ENCODE measurements around the gene PKIB.
"Not testable (repeated sequence)": the region's sequence is repeated elsewhere in the genome, so short reads cannot be mapped to it uniquely, and the experiment has no call there.

PKIB gene, protein sequence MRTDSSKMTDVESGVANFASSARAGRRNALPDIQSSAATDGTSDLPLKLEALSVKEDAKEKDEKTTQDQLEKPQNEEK

DNA sequence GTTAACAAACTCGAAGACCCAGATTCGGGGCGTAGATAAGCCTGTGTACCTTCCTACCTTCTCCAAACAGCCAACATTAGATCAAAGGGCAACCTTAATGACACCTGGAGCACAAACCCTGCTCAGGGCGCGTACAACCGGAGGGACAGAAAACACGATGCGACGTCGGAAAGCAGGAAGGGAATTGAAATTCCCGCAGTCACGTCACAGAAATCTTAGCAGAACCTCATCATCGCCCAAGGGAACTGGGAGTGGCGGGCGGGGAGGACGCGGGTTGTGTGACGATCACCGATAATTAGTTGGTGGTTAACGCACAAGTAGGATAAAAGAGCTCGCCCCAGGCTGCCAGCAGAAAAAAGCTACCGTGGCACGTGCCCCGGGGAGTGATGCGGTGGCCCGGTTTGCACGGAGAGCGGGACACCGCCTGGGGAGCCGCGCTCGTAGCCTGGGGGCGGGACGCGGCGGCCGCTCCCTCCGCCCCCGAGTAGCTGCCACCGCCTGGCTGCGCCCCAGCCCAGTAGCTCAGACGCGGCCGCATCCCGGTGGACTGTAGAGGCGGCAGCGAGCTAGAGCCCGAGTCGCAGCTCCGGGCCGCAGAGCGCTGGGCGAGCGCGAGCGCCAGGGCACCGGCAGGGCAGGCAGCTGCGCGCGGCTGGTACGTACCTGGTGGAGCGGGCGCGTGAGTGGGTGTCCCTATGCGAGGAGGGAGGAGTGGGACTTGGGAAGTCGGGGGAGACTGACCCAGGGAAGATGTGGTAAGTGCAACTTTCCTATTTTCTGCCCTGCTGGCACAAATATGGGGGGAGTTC, at the start of gene PKIB:
TSS of gene PKIB (plus strand) at position 525 of the 809 bp plus-strand sequence. CDS start 107,390 bp downstream, outside the sequence.
- DNase-seq = peak; percentile 47

DNA sequence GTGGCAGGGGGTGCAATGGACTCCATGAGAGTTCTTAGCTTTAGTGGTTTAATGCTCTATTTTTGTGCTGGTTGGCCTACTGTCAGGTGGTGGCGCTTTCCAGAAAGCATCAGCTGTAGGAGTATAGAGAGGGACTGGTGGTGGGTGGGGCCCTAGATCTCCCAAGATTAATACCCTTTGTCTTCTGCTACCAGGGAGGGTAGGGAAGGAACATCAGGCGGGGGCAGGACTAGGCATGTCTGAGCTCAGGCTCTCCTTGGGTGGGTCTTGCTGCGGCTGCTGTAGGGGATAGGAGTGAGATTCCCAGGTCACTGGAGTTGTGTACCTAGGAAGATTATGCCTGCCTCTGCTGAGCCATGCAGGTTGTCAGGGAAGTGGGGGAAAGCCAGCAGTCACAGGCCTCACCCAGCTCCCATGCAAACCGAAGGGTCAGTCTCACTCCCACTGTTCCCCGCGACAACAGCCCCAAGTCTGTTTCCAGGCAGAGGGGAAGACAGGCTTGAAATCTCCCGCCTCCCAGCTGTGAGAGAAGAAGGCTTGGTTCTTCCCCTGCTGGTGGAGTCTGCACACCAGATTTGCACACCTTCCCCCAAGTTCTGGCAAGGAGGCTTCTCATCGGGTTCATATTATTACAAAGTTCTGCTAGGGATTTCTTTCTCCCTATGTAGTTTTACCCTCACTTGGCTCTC, 46.7 kb upstream of the PKIB start:
- no peak for DNase-seq

DNA sequence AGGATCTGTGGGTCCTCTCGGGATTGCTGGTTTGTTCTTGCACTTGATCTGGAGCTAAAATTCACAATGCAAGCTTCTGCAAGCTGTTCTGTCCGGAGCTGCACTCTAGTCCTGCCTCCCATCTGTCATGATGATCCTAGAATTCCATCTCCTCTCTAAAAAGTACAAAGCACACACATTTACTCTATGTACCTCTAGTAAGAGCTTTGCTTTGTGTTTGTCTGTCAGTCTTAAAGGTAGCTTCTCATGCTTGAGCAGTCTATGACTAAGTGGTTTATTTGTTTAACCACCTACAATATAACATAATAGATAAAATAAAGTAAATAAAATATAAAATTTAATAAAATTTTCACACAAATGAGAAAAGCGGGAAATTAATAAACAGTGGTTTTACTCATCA, 46.0 kb upstream of the PKIB start:
- no peak for DNase-seq

DNA sequence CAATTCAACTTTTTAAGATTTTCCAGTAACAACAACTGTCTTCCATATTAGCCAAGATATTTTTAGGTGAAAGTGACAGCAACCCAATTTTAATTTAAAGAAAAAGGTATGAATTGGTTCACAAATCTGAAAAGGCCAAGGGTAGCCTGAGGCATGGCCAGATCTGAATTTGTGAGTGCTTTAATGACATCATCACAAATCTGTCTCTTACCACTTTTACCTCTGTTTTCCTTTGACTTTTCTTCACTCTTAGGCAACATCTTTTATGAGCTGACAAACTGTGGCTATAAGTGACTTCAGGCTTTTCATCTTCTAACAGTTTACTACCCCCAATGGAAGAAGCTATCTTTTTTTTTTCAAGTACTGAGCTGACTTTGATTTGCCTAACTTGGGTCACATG, 44.5 kb upstream of the PKIB start:
- DNase-seq = no peak

DNA sequence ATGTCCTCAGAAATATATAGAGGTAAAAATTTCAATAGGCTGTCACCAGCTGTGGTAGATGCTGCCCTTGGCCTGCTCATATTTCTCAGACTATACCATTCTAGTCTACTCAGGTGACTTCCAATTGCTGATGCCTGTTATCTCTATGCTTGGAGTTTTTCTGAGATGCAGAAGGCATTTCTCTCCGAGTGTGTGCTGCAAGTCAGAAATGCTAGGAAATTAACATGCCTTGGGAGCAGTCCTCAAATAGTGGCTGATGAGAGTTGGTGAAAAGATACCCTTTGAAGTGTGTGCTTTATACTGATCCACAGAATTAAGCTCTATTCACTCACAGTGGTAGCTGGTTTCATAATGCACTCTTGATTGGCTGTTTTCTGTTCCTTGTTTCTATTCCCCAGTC, 43.2 kb upstream of the PKIB start:
- no peak for DNase-seq

DNA sequence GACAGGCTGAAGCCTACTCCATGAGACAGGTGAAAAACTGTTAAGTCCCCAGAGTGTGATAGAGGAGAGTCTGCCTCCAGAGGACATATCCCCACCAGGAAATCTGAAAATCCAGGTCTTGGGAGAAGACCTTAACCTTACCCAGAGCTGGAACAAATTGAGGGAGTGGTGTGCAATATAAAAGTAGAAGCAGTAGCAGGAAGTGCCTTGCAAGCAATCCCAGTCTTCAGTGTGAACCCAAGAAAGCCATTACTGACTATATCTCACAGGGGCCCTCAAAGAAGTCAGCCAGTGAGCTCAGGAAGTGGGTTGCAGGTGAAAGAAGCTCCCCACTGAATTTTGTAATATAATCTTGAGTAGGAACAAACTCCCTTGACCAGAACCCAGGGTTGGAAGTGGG, 41.9 kb upstream of the PKIB start:
- no peak for DNase-seq

DNA sequence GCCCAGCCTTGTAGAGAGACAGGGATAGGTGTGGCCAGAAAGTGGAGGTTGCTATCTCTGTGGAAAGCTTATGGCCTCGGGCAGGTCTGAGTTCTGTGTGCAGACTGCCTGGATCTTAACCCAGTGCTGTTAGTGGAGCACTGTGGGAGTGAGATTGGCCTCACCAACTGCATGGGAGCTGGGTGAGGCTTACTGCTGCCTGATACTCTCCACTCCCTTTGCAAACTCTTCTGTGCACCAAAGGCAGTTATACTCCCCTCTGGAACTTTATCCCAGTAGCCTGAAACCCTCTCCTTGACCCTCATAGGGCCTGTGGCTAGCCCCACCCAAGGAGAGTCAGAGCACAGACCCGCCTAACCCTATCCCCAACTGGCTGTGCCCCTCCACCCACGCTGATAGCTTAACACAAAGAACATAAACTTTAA, 41.4 kb upstream of the PKIB start:
- no peak for DNase-seq

DNA sequence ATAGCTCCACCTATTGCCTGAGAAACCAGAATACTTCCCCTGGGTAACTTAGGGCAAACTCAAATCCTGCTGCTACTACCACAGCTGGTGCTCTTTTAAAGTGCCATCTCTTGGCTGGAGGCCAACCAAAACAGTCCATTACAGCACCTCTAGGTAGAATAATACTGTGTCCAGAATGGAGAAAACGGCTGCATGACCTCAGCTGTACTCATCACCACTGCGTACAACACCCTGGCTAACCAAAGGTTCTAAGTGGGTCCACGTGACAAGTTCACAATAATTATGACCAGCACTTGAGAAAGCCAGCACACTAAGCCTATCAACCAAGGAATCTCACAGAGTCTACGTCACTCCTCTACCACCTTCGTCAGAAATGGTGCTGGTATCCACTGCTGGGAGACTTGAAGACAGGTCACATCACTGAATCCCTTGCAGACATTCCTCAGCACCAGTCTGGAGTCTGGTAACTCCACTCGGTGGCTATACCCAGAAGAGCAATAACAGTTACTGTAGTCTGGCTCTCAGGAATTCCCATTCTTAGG, 40.9 kb upstream of the PKIB start:
- no peak for DNase-seq

DNA sequence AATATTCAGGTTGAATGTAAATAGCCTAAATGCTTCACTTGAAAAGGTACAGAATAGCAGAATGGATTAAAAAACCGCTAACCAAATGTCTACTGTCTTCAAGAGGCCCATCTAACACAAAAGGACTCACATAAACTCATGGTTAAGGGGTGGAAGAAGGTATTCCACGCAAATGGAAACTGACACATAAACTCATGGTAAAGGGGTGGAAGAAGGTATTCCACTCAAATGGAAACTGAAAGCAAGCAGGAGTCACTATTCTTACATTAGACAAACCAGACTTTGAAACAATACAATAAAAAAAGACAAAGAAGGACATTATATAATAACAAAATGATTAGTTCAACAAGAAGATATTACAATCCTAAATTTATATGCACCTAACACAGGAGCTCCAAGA, 38.3 kb upstream of the PKIB start:
- DNase-seq = no peak

DNA sequence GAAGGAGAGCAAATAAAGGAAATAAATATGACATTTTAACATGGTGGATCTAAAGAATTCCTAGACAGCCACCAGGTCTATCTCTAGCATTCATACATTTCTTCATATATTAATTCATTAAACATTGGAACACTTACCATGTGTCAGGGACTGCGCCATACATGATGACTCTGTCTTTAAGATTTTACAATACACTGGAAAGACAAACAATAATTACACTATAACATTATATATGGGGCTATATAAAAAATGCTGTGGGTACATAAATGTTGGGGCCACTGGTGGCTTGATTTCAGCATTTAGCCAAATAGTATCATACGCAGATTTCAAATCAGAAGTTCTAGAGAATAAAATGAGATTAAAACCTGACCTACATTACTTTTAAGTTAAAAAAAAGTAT, 33.3 kb upstream of the PKIB start:
- DNase-seq = no peak

DNA sequence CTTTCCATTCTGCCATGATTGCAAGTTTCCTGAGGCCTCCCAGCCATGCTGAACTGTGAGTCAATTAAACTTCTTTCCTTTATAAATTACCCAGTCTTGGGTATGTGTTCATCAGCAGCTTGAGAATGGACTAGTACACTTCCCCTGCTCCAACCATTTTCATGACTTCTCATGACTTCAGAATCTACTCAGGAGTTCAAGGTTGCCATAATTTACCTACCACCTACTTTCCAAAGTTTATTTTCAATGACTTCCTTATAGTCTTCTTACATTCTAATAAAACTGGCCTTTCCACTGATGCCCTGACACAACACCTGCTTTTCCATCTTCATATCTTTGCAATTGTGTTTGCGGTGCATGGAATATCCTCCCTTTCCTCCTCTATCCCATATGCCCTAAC, 31.2 kb upstream of the PKIB start:
- no peak for DNase-seq

DNA sequence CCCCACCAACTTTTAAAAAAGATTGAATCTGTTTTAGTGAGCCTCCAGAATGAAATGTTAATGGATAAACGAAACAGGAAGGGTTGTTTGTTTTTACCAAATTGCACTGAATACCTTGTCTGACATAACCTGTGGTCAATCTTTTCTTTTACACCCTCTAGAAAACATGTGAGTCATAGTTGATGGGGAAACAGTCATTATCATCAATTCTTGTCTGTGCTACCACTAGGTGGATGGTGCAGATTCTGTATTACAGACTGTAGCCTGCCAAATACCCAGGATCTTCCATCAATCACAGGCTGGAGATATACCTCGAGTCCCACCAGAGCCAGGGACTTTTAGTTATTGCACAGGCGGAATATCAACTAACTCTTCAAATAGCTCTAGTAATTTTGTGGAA, 29.5 kb upstream of the PKIB start:
- DNase-seq = no peak

DNA sequence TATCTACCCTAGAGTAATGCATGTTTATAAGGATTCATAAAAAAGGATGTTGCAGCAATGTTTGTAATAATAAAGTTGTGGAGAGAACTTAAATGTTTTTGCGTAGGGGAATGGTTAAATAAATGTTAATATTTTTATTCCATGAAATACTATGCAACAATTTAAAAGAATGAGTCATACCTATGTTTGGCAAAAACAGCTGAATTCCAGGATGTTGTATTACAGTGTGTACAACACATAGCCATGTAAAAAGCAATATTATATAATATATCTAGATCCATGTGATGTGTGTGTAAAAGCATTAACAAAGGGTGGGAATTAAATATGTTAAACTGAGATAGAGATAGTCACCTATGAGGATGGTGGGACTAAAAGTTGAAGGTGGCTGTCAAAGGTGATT, 21.1 kb upstream of the PKIB start:
- no peak for DNase-seq

DNA sequence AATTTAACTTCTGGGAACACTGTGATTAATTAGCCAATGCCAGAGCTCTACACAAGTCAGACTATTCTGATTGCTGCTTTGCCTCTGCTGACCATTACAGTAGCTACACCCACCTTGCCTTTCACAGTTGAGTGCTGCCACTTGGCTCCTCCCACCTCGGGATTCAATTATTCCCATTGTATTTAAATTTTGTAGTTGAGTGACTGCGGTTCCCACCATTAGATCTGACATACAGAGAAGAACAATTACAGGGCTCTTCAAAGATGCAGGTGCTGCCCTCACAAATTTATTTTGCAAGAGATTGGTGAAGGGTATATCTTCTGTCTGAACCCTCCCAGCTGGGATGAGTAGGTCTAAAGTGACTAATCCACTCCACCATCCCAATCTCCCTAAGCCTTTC, 11.9 kb upstream of the PKIB start:
- not testable (repeated sequence) for DNase-seq

DNA sequence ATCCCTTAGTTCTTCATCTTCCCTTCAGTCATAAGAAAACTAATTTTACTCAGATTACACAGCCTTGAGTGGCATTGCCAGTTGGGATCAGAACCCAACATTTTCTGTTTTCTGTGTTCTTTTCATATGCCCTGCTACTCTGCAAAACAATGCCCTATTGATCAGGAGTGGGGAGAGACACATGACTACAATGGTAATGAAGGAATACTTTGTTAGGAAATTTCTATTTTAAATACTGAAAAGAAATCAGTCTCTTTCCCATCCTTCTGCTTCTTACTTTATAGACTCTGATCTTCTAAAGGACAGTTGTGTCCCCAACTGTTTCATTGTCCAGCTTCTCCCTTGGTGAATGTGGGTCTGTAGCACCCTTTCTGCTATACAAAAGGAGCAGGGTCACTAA, 5.5 kb upstream of the PKIB start:
- no peak for DNase-seq

DNA sequence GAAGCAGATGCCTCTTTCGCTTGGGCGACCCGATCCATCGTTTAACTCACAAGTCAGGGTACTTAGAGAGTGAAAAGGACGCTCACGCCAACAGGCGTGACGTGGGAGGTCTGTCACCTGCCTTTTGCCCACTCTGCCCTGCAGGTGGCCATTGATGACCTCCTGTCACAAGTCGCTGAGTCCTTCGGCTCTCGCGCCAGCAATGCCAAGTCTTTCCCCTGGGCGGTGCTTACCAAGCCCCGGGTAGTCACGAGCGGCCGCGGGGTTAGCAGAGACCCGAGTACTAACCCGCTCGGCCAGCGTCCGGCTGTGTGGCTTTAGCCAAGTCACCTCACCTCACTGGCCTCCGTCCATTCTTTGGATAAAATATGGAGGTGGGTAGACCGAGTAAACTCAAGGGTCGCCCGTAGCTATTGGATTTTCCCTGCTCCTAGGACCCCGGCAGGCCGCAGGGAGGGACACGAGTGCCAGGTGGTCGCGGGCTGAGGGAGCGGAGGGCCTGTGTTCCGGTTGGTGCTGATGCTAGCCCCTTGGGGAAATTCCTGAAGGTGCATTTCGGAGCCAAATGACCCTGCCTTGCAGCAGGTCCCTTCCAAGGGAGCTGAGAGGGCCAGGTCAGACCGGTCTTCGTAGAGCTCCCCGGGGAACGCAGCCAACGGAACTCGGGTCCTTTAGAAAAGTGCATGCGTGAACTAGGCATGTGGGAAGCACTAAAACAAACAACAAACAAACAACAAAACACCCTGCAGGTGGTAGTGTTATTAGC, 668 bp downstream of the PKIB start:
- DNase-seq = no peak

DNA sequence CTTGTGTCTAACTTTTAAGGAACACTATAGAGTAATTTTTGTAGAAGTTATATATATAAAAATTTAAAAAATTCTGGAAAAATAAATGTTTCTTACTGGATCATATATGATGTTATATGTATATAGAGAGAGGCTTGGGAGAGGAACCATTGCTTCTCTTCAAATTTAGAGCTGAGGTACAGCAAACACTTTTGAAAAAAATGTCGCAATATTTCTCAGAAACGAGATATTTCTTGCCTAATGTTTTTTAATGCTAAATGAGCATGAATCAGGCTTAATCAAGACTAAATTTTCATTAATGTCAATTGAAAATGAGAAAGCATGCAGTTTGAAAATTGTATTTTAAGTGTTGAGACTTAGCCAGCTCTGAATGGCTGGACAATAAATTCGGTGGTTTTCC, 2.6 kb downstream of the PKIB start:
- DNase-seq = no peak

DNA sequence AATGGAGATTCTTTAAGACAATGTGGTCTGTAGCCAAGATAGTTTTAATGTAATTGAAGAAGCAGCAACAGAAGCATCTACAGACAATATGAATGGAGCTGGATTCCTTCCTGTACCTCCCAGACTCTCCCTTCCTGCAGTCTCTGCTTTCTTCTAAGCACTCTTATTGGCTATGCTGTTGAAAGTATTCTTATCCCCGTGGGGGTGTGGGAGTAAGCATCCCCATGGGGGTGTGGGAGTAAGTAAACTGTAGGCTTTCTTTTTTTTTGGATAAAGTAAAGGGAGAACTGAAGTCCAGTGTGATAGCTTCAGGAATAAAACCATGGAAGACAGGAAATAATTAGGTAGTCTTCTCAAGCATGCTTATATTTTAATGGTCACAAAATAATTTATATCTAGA, 4.1 kb downstream of the PKIB start:
- no peak for DNase-seq

DNA sequence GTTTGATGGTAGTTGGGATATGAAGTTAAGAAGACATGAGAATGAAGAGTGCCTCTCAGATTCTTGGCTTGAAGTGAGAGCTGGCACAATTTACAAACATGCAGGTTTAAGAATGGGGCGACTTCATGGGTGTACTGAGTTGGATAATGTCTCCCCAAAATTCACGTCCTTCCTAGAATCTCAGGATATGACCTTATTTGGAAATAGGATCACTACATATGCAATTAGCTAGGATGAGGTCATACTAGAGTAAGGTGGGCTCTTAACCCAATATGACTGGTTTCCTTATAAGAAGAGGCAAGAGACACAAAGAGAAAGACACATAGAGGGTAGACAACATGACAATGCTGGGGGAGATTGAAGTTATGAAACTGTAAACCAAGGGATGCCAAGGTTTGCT, 5.2 kb downstream of the PKIB start:
- DNase-seq = no peak

DNA sequence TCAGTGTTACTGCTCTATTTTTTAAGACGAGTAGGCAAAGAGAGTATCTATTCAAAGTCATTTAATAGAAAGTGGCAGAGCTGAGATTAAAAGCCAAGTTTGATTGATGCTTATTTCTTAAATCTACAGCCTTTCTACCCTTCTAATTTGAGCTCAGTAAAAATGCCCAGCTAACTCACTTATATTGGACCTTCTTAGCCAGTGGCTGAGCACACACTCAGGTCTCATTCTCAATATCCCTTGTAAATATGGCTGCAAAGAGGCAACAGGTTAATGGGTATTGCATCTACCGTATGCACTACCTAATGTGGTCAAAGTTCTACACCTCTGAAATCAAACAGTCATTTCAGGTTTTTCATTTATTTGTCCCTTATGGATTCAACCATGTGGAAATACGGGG, 6.7 kb downstream of the PKIB start:
- no peak for DNase-seq

DNA sequence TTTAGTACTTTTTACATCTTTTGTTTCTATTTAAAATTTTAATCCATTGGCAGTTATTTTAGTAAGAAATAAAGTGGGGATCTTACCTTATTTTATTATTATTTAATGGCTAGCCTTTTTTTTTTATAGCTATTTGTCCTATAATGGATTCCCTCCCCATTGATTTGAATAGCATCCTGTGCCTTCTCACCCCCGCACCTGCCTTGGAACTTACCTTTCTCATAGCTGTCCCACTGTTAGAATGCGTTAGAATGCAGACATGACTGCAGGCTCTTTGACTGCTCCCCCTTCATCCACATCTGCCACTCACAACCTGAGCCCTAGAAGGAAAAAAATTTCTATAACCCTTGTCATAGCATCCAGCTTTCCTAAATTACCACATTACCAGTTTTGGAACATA, 9.1 kb downstream of the PKIB start:
- no peak for DNase-seq

DNA sequence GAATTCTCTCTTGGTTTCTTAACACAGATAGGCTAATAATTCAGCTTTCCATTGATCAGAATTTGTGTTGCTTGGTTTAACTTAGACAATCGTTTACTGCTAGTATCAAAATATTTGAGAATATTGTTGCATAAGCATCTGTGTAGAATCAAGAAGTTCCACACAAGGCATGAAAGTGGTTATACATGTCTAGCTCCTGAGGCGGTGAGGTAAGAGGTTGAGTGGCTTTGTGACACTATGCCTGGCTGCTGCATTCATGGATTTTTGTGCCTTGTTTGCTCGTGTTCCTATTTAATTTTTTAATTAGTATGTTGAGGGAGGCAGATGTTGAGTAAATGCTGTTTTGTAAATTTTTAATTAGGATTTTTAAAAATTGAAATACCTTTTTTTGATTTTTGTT, 10.2 kb downstream of the PKIB start:
- DNase-seq = no peak

DNA sequence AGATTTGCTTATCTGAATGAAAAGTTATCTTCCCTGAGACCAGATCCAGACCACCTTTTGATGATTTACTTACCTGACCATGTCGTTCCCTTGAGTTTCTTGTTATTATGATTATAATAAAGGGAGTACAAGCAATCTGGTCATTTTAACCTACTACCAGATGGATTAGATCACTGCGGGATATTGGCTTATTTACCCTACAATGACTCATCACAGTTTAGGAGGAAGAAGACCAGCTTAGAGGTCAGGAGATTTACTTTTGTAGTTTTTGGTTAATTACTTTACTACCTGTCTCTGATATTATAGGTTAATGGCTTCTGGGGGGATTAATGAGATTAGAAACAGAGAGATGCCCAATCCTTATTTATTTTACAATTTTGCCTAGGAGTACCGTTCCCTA, 10.7 kb downstream of the PKIB start:
- DNase-seq = no peak
